Measurements from ENCODE around the gene TSHR. TPM values are rescaled to one million over a fixed set of nuclear protein-coding genes. Genes with fewer than 3 reads are reported as not detected.

The TSHR gene
- total RNA-seq, 3 donors from 2014 or later (not counting 1 experiment from before 2014, with no cell fraction given) = 0.80 TPM; not detected in 2

- H3K4me3 ChIP-seq (ENCODE audit: low read length) = no peak overlapping the region
- Mint-ChIP-seq H3K4me1 (no peaks in the 10 kb centered on the region), H3K27me3 (ENCODE audit: low read depth in 2 of 2) (peaks cover 0 to 8% of the 10 kb centered on the region in 2 donors), H3K27ac (no peak overlapping the region), H3K9me3 (no peaks in the 10 kb centered on the region), H3K36me3 (no peaks in the 10 kb centered on the region), H3K4me3 (no peak overlapping the region)
- no peak overlapping the region for H3K27ac ChIP-seq (ENCODE audit: low read length)
- no peak for DNase-seq
- H3K9me3 ChIP-seq (ENCODE audit: control insufficient read depth, insufficient read depth, low read length) = no peaks in the 10 kb centered on the region
- H3K27me3 ChIP-seq (ENCODE audit: control insufficient read depth, insufficient read depth, low read length) = no peaks in the 10 kb centered on the region
- intact Hi-C loops (cut with micrococcal nuclease) = no loop called here
- no peak for ATAC-seq
- TF ChIP-seq CTCF (IDR thresholded peaks at IDR 0.05) = no peak
- WGBS (ENCODE audit: insufficient coverage) = 92% methylated on average over 8 of the region's 8 CpGs
- no peaks in the 10 kb centered on the region for H3K4me1 ChIP-seq (ENCODE audit: control insufficient read depth, insufficient read depth, low read length)
- no peaks in the 10 kb centered on the region for H3K36me3 ChIP-seq (ENCODE audit: control insufficient read depth, insufficient read depth, low read length)
These were observed 50.3 kb downstream of the TSHR start for GRCh38 chr14:81005540-81006228.

GRCh38 chr14:81006266-81006665, 50.8 kb downstream of the TSHR start:
- H3K36me3 Mint-ChIP-seq = no peaks in the 10 kb centered on the region
- no peak overlapping the region for H3K4me3 ChIP-seq (ENCODE audit: low read length)
- no peak for TF ChIP-seq CTCF (IDR thresholded peaks at IDR 0.05)
- intact Hi-C loops (cut with micrococcal nuclease) = no loop called here
- no peaks in the 10 kb centered on the region for H3K27me3 ChIP-seq (ENCODE audit: control insufficient read depth, insufficient read depth, low read length)
- H3K9me3 ChIP-seq (ENCODE audit: control insufficient read depth, insufficient read depth, low read length) = no peaks in the 10 kb centered on the region
- H3K4me1 ChIP-seq (ENCODE audit: control insufficient read depth, insufficient read depth, low read length) = no peaks in the 10 kb centered on the region
- peaks cover 0 to 6% of the 10 kb centered on the region in 2 donors for H3K27me3 Mint-ChIP-seq (ENCODE audit: low read depth in 2 of 2)
- no peak overlapping the region for H3K4me3 Mint-ChIP-seq
- no peak for DNase-seq
- ATAC-seq = no peak
- H3K27ac ChIP-seq (ENCODE audit: low read length) = no peak overlapping the region
- H3K4me1 Mint-ChIP-seq = no peaks in the 10 kb centered on the region
- H3K27ac Mint-ChIP-seq = no peak overlapping the region
- H3K9me3 Mint-ChIP-seq = no peaks in the 10 kb centered on the region
- WGBS (ENCODE audit: insufficient coverage) = 96% methylated on average over 2 of the region's 3 CpGs
- no peaks in the 10 kb centered on the region for H3K36me3 ChIP-seq (ENCODE audit: control insufficient read depth, insufficient read depth, low read length)

GRCh38 chr14:81007131-81007530, 51.7 kb downstream of the TSHR start:
- Histone ChIP-seq H3K4me1 (ENCODE audit: control insufficient read depth, insufficient read depth, low read length) (no peaks in the 10 kb centered on the region), H3K27me3 (ENCODE audit: control insufficient read depth, insufficient read depth, low read length) (no peaks in the 10 kb centered on the region), H3K9me3 (ENCODE audit: control insufficient read depth, insufficient read depth, low read length) (no peaks in the 10 kb centered on the region), H3K4me3 (ENCODE audit: low read length) (no peak overlapping the region), H3K27ac (ENCODE audit: low read length) (no peak overlapping the region), H3K36me3 (ENCODE audit: control insufficient read depth, insufficient read depth, low read length) (no peaks in the 10 kb centered on the region)
- Mint-ChIP-seq H3K4me1 (no peaks in the 10 kb centered on the region), H3K9me3 (no peaks in the 10 kb centered on the region), H3K36me3 (no peaks in the 10 kb centered on the region), H3K4me3 (no peak overlapping the region), H3K27ac (no peak overlapping the region), H3K27me3 (ENCODE audit: low read depth in 2 of 2) (peaks cover 0 to 3% of the 10 kb centered on the region in 2 donors)
- 67% methylated on average over 1 of the region's 1 CpG for WGBS (ENCODE audit: insufficient coverage)
- TF ChIP-seq CTCF (IDR thresholded peaks at IDR 0.05) = no peak
- intact Hi-C loops (cut with micrococcal nuclease) = no loop called here
- no peak for DNase-seq
- no peak for ATAC-seq

GRCh38 chr14:81009346-81009745, 53.9 kb downstream of the TSHR start:
- intact Hi-C loops (cut with micrococcal nuclease) = no loop called here
- Mint-ChIP-seq H3K4me3 (no peak overlapping the region), H3K36me3 (no peaks in the 10 kb centered on the region), H3K27me3 (ENCODE audit: low read depth in 2 of 2) (peaks cover 3 to 8% of the 10 kb centered on the region in 2 donors), H3K27ac (no peak overlapping the region), H3K4me1 (no peaks in the 10 kb centered on the region), H3K9me3 (no peaks in the 10 kb centered on the region)
- H3K27ac ChIP-seq (ENCODE audit: low read length) = no peak overlapping the region
- peaks cover 2% of the 10 kb centered on the region for H3K27me3 ChIP-seq (ENCODE audit: control insufficient read depth, insufficient read depth, low read length)
- H3K36me3 ChIP-seq (ENCODE audit: control insufficient read depth, insufficient read depth, low read length) = no peaks in the 10 kb centered on the region
- no peak overlapping the region for H3K4me3 ChIP-seq (ENCODE audit: low read length)
- no peak for ATAC-seq
- no peak for DNase-seq
- no peaks in the 10 kb centered on the region for H3K9me3 ChIP-seq (ENCODE audit: control insufficient read depth, insufficient read depth, low read length)
- WGBS (ENCODE audit: insufficient coverage) = 29% methylated on average over 1 of the region's 2 CpGs
- TF ChIP-seq CTCF (IDR thresholded peaks at IDR 0.05) = no peak
- H3K4me1 ChIP-seq (ENCODE audit: control insufficient read depth, insufficient read depth, low read length) = no peaks in the 10 kb centered on the region
